Esophagus (tissue), 2 donors: Measurements from ENCODE around the gene CACNG7. TPM values are rescaled to one million over a fixed set of nuclear protein-coding genes. Genes with fewer than 3 reads are reported as not detected.

ENCODE experiments used
- H3K27ac ChIP-seq, 2 donors: one replicate each; pipeline ENCODE4 v1.5.1; 2013; ENCODE audit warnings: low read depth in 2 of 2, mild to moderate bottlenecking in 2 of 2, inconsistent platforms in 1 of 2, low read length in 1 of 2, moderate library complexity in 1 of 2
- H3K27me3 ChIP-seq, 2 donors: one replicate each; pipeline ENCODE4 v1.6.1; 2013; ENCODE audit warnings: low read length in 2 of 2, control low read depth in 1 of 2, mild to moderate bottlenecking in 1 of 2; ENCODE audit not compliant: insufficient read depth in 2 of 2, control insufficient read depth in 1 of 2
- H3K36me3 ChIP-seq, 2 donors: one replicate each; pipeline ENCODE4 v1.6.1; 2013; ENCODE audit warnings: low read length in 1 of 2; ENCODE audit not compliant: control insufficient read depth in 2 of 2, insufficient read depth in 2 of 2
- H3K4me1 ChIP-seq, 2 donors: one replicate each; pipeline ENCODE4 v1.6.1; 2013; ENCODE audit warnings: low read length in 1 of 2; ENCODE audit not compliant: control insufficient read depth in 2 of 2, insufficient read depth in 2 of 2
- H3K4me3 ChIP-seq, 2 donors: one replicate each; pipeline ENCODE4 v1.5.1; 2013; ENCODE audit warnings: low read length in 2 of 2, mild to moderate bottlenecking in 2 of 2, low read depth in 1 of 2, moderate library complexity in 1 of 2
- H3K9me3 ChIP-seq, 2 donors: one replicate each; pipeline ENCODE4 v1.6.1; 2013; ENCODE audit warnings: mild to moderate bottlenecking in 2 of 2, low read depth in 1 of 2, low read length in 1 of 2, moderate library complexity in 1 of 2; ENCODE audit not compliant: control insufficient read depth in 2 of 2, insufficient read depth in 1 of 2
- WGBS, 2 donors: extraction: QIAGEN DNeasy Blood & Tissue Kit; methylation state at CpG; one replicate each; pipeline ENCODE4 v1.1.7; 2013; 5-methylcytosine and 5-hydroxymethylcytosine counted together
- polyA plus RNA-seq, 2 donors: library from polyadenylated mRNA; stranded (reverse); fragments of 200-250 nt; gene quantifications; one replicate each; pipeline ENCODE4 v1.2.3, GENCODE V29; 2013
- donor health status: healthy with polysubstance abuse.
- donor health status: Bipolar disorder and iron deficiency.

CACNG7 gene
- polyA plus RNA-seq, 2 donors = not detected

- Histone ChIP-seq H3K9me3 (peaks cover 0 to 4% of the 10 kb centered on the region in 2 donors), H3K4me1 (no peaks in the 10 kb centered on the region), H3K4me3 (no peak overlapping the region), H3K27me3 (peaks cover 0 to 17% of the 10 kb centered on the region in 2 donors), H3K27ac (no peak overlapping the region), H3K36me3 (no peaks in the 10 kb centered on the region)
- WGBS, 2 donors = 4 to 6% methylated on average over 15 of the region's 15 CpGs
Measured at GRCh38 chr19:53957448-53958167, 48.5 kb downstream of the CACNG7 start.

GRCh38 chr19:53958168-53958571 is 49.1 kb downstream of the CACNG7 start:
- peaks cover 0 to 2% of the 10 kb centered on the region in 2 donors for H3K4me1 ChIP-seq
- no peak overlapping the region for H3K4me3 ChIP-seq
- H3K27ac ChIP-seq = no peak overlapping the region
- 3 to 5% methylated on average over 10 to 14 of the region's 14 CpGs for WGBS, 2 donors
- no peaks in the 10 kb centered on the region for H3K36me3 ChIP-seq
- H3K9me3 ChIP-seq = peaks cover 0 to 4% of the 10 kb centered on the region in 2 donors
- H3K27me3 ChIP-seq = peaks cover 0 to 21% of the 10 kb centered on the region in 2 donors

GRCh38 chr19:53958823-53959757 is 50.0 kb downstream of the CACNG7 start:
- H3K27me3 ChIP-seq = peaks cover 2 to 25% of the 10 kb centered on the region in 2 donors
- no peak overlapping the region for H3K4me3 ChIP-seq
- 3 to 5% methylated on average over 22 of the region's 22 CpGs for WGBS, 2 donors

GRCh38 chr19:53960187-53960586 is 51.1 kb downstream of the CACNG7 start:
- Histone ChIP-seq H3K9me3 (peaks cover 0 to 4% of the 10 kb centered on the region in 2 donors), H3K36me3 (no peaks in the 10 kb centered on the region), H3K27me3 (peaks cover 2 to 27% of the 10 kb centered on the region in 2 donors), H3K4me3 (no peak overlapping the region), H3K27ac (no peak overlapping the region), H3K4me1 (peaks cover 0 to 3% of the 10 kb centered on the region in 2 donors)
- WGBS, 2 donors = 4 to 6% methylated on average over 10 of the region's 10 CpGs

More at GRCh38 chr19:53958823-53959757, 50.0 kb downstream of the CACNG7 start:
- Histone ChIP-seq H3K4me1 (peaks cover 0 to 3% of the 10 kb centered on the region in 2 donors), H3K27ac (no peak overlapping the region), H3K9me3 (peaks cover 0 to 4% of the 10 kb centered on the region in 2 donors), H3K36me3 (no peaks in the 10 kb centered on the region)

GRCh38 chr19:53960886-53961285 is 51.8 kb downstream of the CACNG7 start:
- peaks cover 2 to 27% of the 10 kb centered on the region in 2 donors for H3K27me3 ChIP-seq
- no peak overlapping the region for H3K27ac ChIP-seq
- peaks cover 0 to 3% of the 10 kb centered on the region in 2 donors for H3K4me1 ChIP-seq
- WGBS, 2 donors = 7 to 8% methylated on average over 8 of the region's 8 CpGs
- peaks cover 0 to 4% of the 10 kb centered on the region in 2 donors for H3K9me3 ChIP-seq
- H3K36me3 ChIP-seq = no peaks in the 10 kb centered on the region
- no peak overlapping the region for H3K4me3 ChIP-seq

- 6 to 7% methylated on average over 32 of the region's 32 CpGs for WGBS, 2 donors
- Histone ChIP-seq H3K4me3 (no peak overlapping the region), H3K4me1 (peaks cover 0 to 3% of the 10 kb centered on the region in 2 donors), H3K27me3 (peaks cover 2 to 27% of the 10 kb centered on the region in 2 donors), H3K9me3 (peaks cover 0 to 4% of the 10 kb centered on the region in 2 donors), H3K36me3 (no peaks in the 10 kb centered on the region), H3K27ac (no peak overlapping the region)
Measured at GRCh38 chr19:53961523-53962356, 52.7 kb downstream of the CACNG7 start.

- peaks cover 0 to 4% of the 10 kb centered on the region in 2 donors for H3K9me3 ChIP-seq
- H3K27me3 ChIP-seq = peaks cover 2 to 27% of the 10 kb centered on the region in 2 donors
- WGBS, 2 donors = 6% methylated on average over 22 to 53 of the region's 55 CpGs
Measured at GRCh38 chr19:53962887-53963431, 53.9 kb downstream of the CACNG7 start, which contains the start of gene CACNG8. Gene CACNG8 (plus strand): TSS chr19:53962937.

GRCh38 chr19:53965091-53965490 is 56.0 kb downstream of the CACNG7 start:
- no peak overlapping the region for H3K27ac ChIP-seq
- no peak overlapping the region for H3K4me3 ChIP-seq
- 58 to 62% methylated on average over 11 of the region's 11 CpGs for WGBS, 2 donors
- peaks cover 0 to 3% of the 10 kb centered on the region in 2 donors for H3K4me1 ChIP-seq
- peaks cover 2 to 20% of the 10 kb centered on the region in 2 donors for H3K27me3 ChIP-seq
- no peaks in the 10 kb centered on the region for H3K36me3 ChIP-seq
- H3K9me3 ChIP-seq = no peaks in the 10 kb centered on the region

More at GRCh38 chr19:53962887-53963431, 53.9 kb downstream of the CACNG7 start, which contains the start of gene CACNG8:
- no peak within 1 kb of the TSS for H3K4me3 ChIP-seq
- H3K4me1 ChIP-seq = peaks cover 0 to 3% of the 10 kb centered on the region in 2 donors
- no peak within 1 kb of the TSS for H3K27ac ChIP-seq
- H3K36me3 ChIP-seq = no peaks in the 10 kb centered on the region
